ENCODE results near the gene TMCO1.
"Not testable (repeated sequence)": the region's sequence is repeated elsewhere in the genome, so short reads cannot be mapped to it uniquely, and the experiment has no call there.

GRCh38 chr1:165744913-165745312 is 23.8 kb downstream of the TMCO1 start:
- TF ChIP-seq POLR2A, CTCF (IDR thresholded peaks at IDR 0.05): not testable (repeated sequence)
